Measurements from ENCODE around the gene GC. TPM values are rescaled to one million over a fixed set of nuclear protein-coding genes. Genes with fewer than 3 reads are reported as not detected.

The GC gene
- total and polyA plus RNA-seq, 2 of the 4 experiments (the other 2 are of a cell fraction), result not detected

DNA sequence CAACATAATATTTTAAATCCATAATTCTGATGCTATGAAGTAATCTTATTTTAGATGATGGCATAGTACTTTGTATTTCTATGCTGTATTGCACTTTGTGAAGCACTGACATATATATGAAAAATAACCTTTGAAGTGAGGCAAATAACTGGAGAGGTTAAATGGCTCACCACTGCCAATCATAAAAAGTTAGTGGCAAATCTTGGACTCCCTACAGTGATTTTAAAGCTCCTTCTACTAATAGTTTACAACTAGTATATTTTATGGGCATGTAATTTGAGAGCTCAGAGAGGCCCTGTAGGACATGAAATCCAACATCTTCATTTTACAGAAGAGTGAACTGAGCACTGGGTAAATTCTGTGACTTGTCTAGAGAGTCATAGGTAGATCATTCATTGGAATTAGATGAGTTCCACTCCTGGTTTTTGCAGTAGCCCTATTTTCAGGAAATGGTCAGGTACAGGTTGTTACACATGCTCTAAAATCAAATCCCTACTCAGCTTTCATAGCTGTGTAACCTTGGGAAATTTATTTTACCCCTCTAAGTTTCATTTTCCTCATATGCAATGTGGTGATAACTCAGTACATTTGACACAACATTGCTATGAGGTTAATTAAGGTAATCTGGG is 804 bp upstream of the GC start:
- no peaks in the 10 kb centered on the region for H3K36me3 ChIP-seq (ENCODE audit: control insufficient read depth, insufficient read depth, low read length)
- H3K79me1 ChIP-seq (ENCODE audit: low read depth in 1 of 2, low read length in 2 of 2), result no peaks in the 10 kb centered on the region
- H2BK15ac ChIP-seq (ENCODE audit: low read depth, low read length), result no peak overlapping the region
- no peaks in the 10 kb centered on the region for H3K27me3 ChIP-seq (ENCODE audit: control insufficient read depth, insufficient read depth, low read length)
- no peak overlapping the region for H2AK5ac ChIP-seq (ENCODE audit: low read depth, low read length)
- H3K4me1 ChIP-seq (ENCODE audit: control insufficient read depth, insufficient read depth, low read length), result no peaks in the 10 kb centered on the region
- H2AFZ ChIP-seq (replicated peaks; ENCODE audit: low read length, poor library complexity), result no peak overlapping the region
- no peaks in the 10 kb centered on the region for H3K9me1 ChIP-seq (ENCODE audit: insufficient read depth, low read length)
- H3K4ac ChIP-seq (ENCODE audit: low read depth, low read length), result no peak overlapping the region
- TF ChIP-seq, protein P1, sequence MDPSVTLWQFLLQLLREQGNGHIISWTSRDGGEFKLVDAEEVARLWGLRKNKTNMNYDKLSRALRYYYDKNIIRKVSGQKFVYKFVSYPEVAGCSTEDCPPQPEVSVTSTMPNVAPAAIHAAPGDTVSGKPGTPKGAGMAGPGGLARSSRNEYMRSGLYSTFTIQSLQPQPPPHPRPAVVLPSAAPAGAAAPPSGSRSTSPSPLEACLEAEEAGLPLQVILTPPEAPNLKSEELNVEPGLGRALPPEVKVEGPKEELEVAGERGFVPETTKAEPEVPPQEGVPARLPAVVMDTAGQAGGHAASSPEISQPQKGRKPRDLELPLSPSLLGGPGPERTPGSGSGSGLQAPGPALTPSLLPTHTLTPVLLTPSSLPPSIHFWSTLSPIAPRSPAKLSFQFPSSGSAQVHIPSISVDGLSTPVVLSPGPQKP (IDR thresholded peaks at IDR 0.05; ENCODE audit: borderline replicate concordance, low read depth, low read length), result no peak
- TF ChIP-seq RCOR1 (IDR thresholded peaks at IDR 0.05; ENCODE audit: insufficient replicate concordance, low read length) (no peak), BHLHE40 (IDR thresholded peaks at IDR 0.05; ENCODE audit: low read depth, low read length) (no peak), FOS (IDR thresholded peaks at IDR 0.05; ENCODE audit: low read depth, low read length) (no peak), POLR2A (IDR thresholded peaks at IDR 0.05; ENCODE audit: low read depth, low read length) (no peak)
- H3K18ac ChIP-seq (ENCODE audit: low read depth, low read length), result no peak overlapping the region
- no peak overlapping the region for H3K23ac ChIP-seq (ENCODE audit: low read depth, low read length)
- no peak overlapping the region for H4K8ac ChIP-seq (ENCODE audit: low read depth in 2 of 2, low read length in 2 of 2)
- no peak overlapping the region for H4K5ac ChIP-seq (ENCODE audit: low read depth, low read length)
- no peak overlapping the region for H2AK9ac ChIP-seq (replicated peaks; ENCODE audit: low read depth, low read length, poor library complexity)
- intact Hi-C loops (cut with micrococcal nuclease), result no loop called here
- no peak overlapping the region for H2BK20ac ChIP-seq (ENCODE audit: low read depth, low read length)
- H3K9me3 ChIP-seq (ENCODE audit: control insufficient read depth, insufficient read depth, low read length), result no peaks in the 10 kb centered on the region
- H3K14ac ChIP-seq (replicated peaks; ENCODE audit: low read depth, low read length), result no peak overlapping the region
- dilution Hi-C loops (cut with HindIII; ENCODE audit: low sequenced_read_pairs, unreplicated experiment), result no loop called here
- in situ Hi-C loops (cut with MboI; ENCODE audit: low sequenced_read_pairs), result no loop called here
- H2BK5ac ChIP-seq (ENCODE audit: low read depth, low read length, poor library complexity, severe bottlenecking), result no peak overlapping the region
- no peak for ATAC-seq (ENCODE audit: low read depth)
- CTCF ChIA-PET, result interaction anchor here (0.9 kb wide), 1 partner anchor 19 kb away, joined by 3 read pairs; no protein-coding TSS in a partner anchor
- H4K20me1 ChIP-seq (ENCODE audit: insufficient read depth, low read length), result no peaks in the 10 kb centered on the region
- H3K27ac ChIP-seq (ENCODE audit: insufficient read depth, low read length), result no peak overlapping the region
- H2BK120ac ChIP-seq (ENCODE audit: low read depth, low read length), result no peak overlapping the region
- no peak overlapping the region for H3K56ac ChIP-seq (ENCODE audit: extremely low read depth, insufficient read depth, low read length)
- no peak overlapping the region for H3K4me3 ChIP-seq (ENCODE audit: insufficient read depth, low read depth, low read length)
- no peak overlapping the region for H3K9ac ChIP-seq (ENCODE audit: low read depth, low read length)
- BruUV-seq (replicated peaks), result no TSS peak
- POLR2A ChIA-PET (ENCODE audit: unreplicated experiment), result no interaction called here
- no peak overlapping the region for H3K4me2 ChIP-seq (ENCODE audit: low read depth, low read length)
- no peak for DNase-seq
- no peak overlapping the region for H4K91ac ChIP-seq (ENCODE audit: insufficient read depth, low read depth, low read length)

All from IMR-90 (cell line).